Hepatocyte (in vitro differentiated cells): ENCODE measurements around the gene C5orf15.

Experiments used
- EZH2 ChIP-seq: fragments of 200-600 bp; sonication (generic); IDR thresholded peaks from 2 replicates; pipeline ENCODE4 v1.6.1; 2016; ENCODE audit warnings: antibody characterized with exemption, mild to moderate bottlenecking, borderline replicate concordance
- EZH2phosphoT487 ChIP-seq: fragments of 200-600 bp; sonication (generic); IDR thresholded peaks from one replicate; pipeline ENCODE4 v1.6.1; 2018; ENCODE audit warnings: antibody characterized with exemption, mild to moderate bottlenecking, low read depth, moderate library complexity; ENCODE audit not compliant: unreplicated experiment, severe bottlenecking
- TF ChIP-seq, protein P1 (sequence below): fragments of 200-600 bp; sonication (generic); IDR thresholded peaks from 2 replicates; pipeline ENCODE4 v1.5.1; 2016; ENCODE audit warnings: antibody characterized with exemption, mild to moderate bottlenecking; ENCODE audit not compliant: poor library complexity

GRCh38 chr5:133985540-133986180, 17.2 kb upstream of the C5orf15 start:
- TF ChIP-seq, protein P1, sequence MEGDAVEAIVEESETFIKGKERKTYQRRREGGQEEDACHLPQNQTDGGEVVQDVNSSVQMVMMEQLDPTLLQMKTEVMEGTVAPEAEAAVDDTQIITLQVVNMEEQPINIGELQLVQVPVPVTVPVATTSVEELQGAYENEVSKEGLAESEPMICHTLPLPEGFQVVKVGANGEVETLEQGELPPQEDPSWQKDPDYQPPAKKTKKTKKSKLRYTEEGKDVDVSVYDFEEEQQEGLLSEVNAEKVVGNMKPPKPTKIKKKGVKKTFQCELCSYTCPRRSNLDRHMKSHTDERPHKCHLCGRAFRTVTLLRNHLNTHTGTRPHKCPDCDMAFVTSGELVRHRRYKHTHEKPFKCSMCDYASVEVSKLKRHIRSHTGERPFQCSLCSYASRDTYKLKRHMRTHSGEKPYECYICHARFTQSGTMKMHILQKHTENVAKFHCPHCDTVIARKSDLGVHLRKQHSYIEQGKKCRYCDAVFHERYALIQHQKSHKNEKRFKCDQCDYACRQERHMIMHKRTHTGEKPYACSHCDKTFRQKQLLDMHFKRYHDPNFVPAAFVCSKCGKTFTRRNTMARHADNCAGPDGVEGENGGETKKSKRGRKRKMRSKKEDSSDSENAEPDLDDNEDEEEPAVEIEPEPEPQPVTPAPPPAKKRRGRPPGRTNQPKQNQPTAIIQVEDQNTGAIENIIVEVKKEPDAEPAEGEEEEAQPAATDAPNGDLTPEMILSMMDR: no peak
- TF ChIP-seq EZH2 (no peak), EZH2phosphoT487 (no peak)
